A172 (cell line): ENCODE results near the gene DPYSL5. TPM values are rescaled to one million over a fixed set of nuclear protein-coding genes. Genes with fewer than 3 reads are reported as not detected.
"Not testable (repeated sequence)": the region's sequence is repeated elsewhere in the genome, so short reads cannot be mapped to it uniquely, and the experiment has no call there.

Source experiments
- DNase-seq: peaks from one replicate; pipeline ENCODE4 v3.0.0-alpha.2; 2015; ENCODE audit warnings: low spot score
- total RNA-seq: library from RNA; depleted of rRNA; stranded (reverse); fragments of >200 nt; shearing (Covaris generic); gene quantifications from 2 replicates; pipeline ENCODE4 v1.2.3, GENCODE V29; 2014

DPYSL5 gene
- total RNA-seq, 1 experiment from 2014 or later: 8.4 TPM

- no peak for DNase-seq
These were observed 27.2 kb downstream of the DPYSL5 start for GRCh38 chr2:26875065-26875634.

- DNase-seq: no peak
These were observed 27.9 kb downstream of the DPYSL5 start for GRCh38 chr2:26875808-26876207.

GRCh38 chr2:26876260-26876659 lies 28.3 kb downstream of the DPYSL5 start:
- no peak for DNase-seq

- DNase-seq: no peak
These were observed 29.3 kb downstream of the DPYSL5 start for GRCh38 chr2:26877276-26877675.

- DNase-seq: no peak
These were observed 32.2 kb downstream of the DPYSL5 start for GRCh38 chr2:26880161-26880560.

- DNase-seq: no peak
These were observed 33.0 kb downstream of the DPYSL5 start for GRCh38 chr2:26880910-26881435.

GRCh38 chr2:26882220-26882619 lies 34.3 kb downstream of the DPYSL5 start:
- not testable (repeated sequence) for DNase-seq

- DNase-seq: no peak
These were observed 36.0 kb downstream of the DPYSL5 start for GRCh38 chr2:26883956-26884355.

- no peak for DNase-seq
These were observed 36.6 kb downstream of the DPYSL5 start for GRCh38 chr2:26884486-26884885.

GRCh38 chr2:26885651-26886329 lies 37.9 kb downstream of the DPYSL5 start:
- no peak for DNase-seq

- DNase-seq: no peak
These were observed 38.8 kb downstream of the DPYSL5 start for GRCh38 chr2:26886736-26887135.

- DNase-seq: no peak
These were observed 39.2 kb downstream of the DPYSL5 start for GRCh38 chr2:26887151-26887550.

GRCh38 chr2:26889796-26890195 lies 41.9 kb downstream of the DPYSL5 start:
- no peak for DNase-seq

GRCh38 chr2:26890341-26891000 lies 42.5 kb downstream of the DPYSL5 start:
- DNase-seq: no peak

- DNase-seq: no peak
These were observed 44.2 kb downstream of the DPYSL5 start for GRCh38 chr2:26892133-26892532.

GRCh38 chr2:26892922-26893524 lies 45.1 kb downstream of the DPYSL5 start:
- DNase-seq: no peak

GRCh38 chr2:26894136-26894535 lies 46.2 kb downstream of the DPYSL5 start:
- DNase-seq: no peak

GRCh38 chr2:26897807-26898479 lies 50.0 kb downstream of the DPYSL5 start:
- DNase-seq: no peak

GRCh38 chr2:26898480-26899078 lies 50.6 kb downstream of the DPYSL5 start:
- no peak for DNase-seq

- no peak for DNase-seq
These were observed 51.7 kb downstream of the DPYSL5 start for GRCh38 chr2:26899500-26900164.

- no peak for DNase-seq
These were observed 52.9 kb downstream of the DPYSL5 start for GRCh38 chr2:26900831-26901321.
